SH-SY5Y (cell line): ENCODE results near the gene CTIF.

ENCODE experiments used
- GATA2 ChIP-seq: IDR thresholded peaks from 2 replicates; pipeline ENCODE4 v1.6.1; 2011; ENCODE audit warnings: mild to moderate bottlenecking, low read depth, low read length
- GATA3 ChIP-seq: IDR thresholded peaks from 2 replicates; pipeline ENCODE4 v1.6.1; 2011; ENCODE audit warnings: low read depth, mild to moderate bottlenecking, low read length, moderate library complexity

DNA sequence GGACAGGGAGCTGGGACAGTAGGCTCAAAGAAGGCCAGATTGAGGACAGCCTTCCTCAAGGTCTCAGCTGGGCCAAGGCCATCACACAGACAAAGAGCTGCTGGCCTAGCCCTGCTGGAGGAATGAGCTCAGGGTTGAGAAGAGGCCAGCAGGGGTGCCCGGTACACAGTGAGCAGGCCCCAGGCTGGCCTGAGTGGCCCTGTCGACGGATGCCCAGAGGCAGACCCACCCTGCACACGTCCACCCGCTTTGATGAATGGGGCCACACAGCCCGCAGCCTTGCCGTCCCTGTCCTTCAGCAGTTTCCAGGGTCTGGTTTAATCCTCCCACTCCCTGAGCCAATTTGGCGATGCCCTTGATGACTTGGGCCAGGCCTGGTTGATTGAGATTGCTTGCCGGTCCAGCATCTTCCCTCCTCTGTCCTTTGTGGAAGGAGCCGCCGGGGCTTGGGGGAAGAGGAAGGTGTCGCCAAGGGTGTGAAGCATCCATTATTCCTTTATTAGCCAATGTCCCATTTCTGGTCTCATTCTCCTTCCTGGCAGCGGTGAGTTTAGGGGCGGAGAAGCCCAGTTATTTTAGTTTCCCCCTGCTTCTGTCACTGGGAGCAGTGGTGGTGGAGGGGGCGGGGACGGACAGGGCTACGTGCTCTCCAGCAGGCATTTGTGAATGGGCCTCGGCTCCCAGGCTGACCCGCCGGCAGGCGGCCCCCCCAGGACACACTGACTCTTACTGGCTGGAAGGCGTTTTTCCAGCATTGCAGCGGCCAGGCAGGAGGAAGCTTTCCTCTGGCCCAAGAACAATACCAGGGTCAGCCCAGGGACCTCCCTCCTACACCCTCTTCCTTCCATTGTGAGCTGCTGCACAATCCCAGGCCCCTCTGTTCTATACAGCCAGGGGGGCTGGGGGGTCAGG is 141.8 kb downstream of the CTIF start:
- TF ChIP-seq GATA3 (no peak), GATA2 (no peak)
